Lower leg skin (tissue), 4 donors: Measurements from ENCODE around the gene SMC4. TPM values are rescaled to one million over a fixed set of nuclear protein-coding genes. Genes with fewer than 3 reads are reported as not detected.

Source experiments
- DNase-seq, 2 donors: peaks; one replicate each; pipeline ENCODE4 v3.0.0-alpha.2; 2019; ENCODE audit warnings: low spot score in 2 of 2
- H3K4me3 ChIP-seq: fragments of 200-600 bp; sonication (generic); 2 replicates; pipeline ENCODE4 v1.5.1; 2017; ENCODE audit warnings: mild to moderate bottlenecking, low read depth; ENCODE audit not compliant: poor library complexity, severe bottlenecking
- POLR2A ChIP-seq, 2 donors: fragments of 450-650 bp; IDR thresholded peaks; one replicate each; pipeline ENCODE4 v1.6.1; 2016 to 2017; ENCODE audit warnings: antibody characterized with exemption in 2 of 2, mild to moderate bottlenecking in 1 of 2, moderate library complexity in 1 of 2
- WGBS, 2 donors: methylation state at CpG; one replicate each; pipeline ENCODE4 v1.1.5; 2018; 5-methylcytosine and 5-hydroxymethylcytosine counted together
- intact Hi-C: fragments of 100-400 bp; cut with DNase I; formaldehyde crosslinking; loops from one replicate; pipeline ENCODE4 v1.15.0; 2023; ENCODE audit warnings: low total_unique reads
- total RNA-seq, 4 donors: library from RNA; depleted of rRNA; stranded (reverse); fragments of >200 nt; gene quantifications; one replicate each; pipeline ENCODE4 v1.1.0, GENCODE V29; 2016
- TF ChIP-seq, protein P1 (sequence below), 3 donors: fragments of 450-650 bp; IDR thresholded peaks; one replicate each; pipeline ENCODE4 v1.5.1; 2016; ENCODE audit warnings: antibody characterized with exemption in 3 of 3, mild to moderate bottlenecking in 3 of 3, moderate library complexity in 2 of 3

SMC4 gene
- total RNA-seq, 4 donors from 2014 or later: 18.5 to 33.7 (median 28.6) TPM

DNA sequence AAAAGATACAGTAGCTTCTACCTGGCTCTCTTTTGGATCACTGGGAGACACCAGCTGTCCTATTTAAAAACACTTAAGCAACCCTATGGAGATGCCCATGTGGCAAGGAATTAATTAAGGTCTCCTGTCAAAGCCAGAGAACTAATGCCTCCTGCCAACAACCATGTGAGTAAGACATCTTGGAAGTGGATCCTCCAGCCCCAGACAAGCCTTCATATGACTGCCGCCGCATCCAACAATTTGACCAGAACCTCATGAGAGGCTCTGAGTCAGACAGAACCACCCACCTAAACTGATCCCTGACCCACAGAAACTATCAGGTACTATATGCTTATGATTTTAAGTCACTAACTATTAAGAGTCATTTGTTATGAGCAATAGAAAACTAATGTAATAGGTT, 22.8 kb upstream of the SMC4 start:
- 73 to 74% methylated on average over 2 of the region's 2 CpGs for WGBS, 2 donors
- intact Hi-C loops: no loop called here
- no peak for DNase-seq
- no peak for TF ChIP-seq POLR2A (IDR thresholded peaks at IDR 0.05)
- TF ChIP-seq, protein P1, sequence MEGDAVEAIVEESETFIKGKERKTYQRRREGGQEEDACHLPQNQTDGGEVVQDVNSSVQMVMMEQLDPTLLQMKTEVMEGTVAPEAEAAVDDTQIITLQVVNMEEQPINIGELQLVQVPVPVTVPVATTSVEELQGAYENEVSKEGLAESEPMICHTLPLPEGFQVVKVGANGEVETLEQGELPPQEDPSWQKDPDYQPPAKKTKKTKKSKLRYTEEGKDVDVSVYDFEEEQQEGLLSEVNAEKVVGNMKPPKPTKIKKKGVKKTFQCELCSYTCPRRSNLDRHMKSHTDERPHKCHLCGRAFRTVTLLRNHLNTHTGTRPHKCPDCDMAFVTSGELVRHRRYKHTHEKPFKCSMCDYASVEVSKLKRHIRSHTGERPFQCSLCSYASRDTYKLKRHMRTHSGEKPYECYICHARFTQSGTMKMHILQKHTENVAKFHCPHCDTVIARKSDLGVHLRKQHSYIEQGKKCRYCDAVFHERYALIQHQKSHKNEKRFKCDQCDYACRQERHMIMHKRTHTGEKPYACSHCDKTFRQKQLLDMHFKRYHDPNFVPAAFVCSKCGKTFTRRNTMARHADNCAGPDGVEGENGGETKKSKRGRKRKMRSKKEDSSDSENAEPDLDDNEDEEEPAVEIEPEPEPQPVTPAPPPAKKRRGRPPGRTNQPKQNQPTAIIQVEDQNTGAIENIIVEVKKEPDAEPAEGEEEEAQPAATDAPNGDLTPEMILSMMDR (IDR thresholded peaks at IDR 0.05): no peak
- H3K4me3 ChIP-seq: no peak overlapping the region

DNA sequence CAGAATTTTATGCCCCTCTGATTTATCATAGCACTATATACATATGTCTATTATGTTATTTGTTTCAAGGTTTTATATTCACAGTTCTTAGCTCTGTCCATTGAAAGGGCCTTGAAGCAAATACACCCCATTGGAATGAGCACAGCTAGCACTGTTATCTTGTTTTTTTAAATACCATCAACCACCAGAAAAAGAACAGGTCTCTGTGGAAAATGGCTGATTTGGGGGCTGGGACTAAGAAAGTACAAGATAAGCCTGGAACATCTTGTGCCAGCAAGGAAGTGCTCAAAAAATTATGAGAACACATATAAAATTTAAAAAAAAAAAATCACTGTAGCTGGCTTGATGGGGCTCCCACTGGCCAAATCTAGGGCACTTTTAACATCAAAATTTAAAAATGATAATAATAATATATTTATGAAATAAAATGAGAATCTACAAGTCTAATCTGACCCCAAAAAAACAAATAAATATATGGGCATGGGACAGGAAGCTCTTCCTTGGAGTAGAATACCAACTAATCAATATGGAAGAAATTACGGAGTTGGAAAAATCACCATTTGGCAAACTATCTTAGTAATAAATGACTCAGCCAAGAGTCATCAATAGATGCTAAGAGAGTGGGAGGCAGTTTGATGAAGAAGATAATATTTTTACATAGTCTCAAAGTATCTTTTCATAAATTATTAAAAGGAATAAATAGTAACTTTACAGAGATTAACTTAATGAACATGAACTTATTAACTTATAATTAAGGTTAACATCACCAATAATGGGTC, 20.9 kb upstream of the SMC4 start:
- 67 to 73% methylated on average over 1 of the region's 1 CpG for WGBS, 2 donors
- no peak for DNase-seq
- intact Hi-C loops: no loop called here
- H3K4me3 ChIP-seq: no peak overlapping the region
- no peak for TF ChIP-seq POLR2A (IDR thresholded peaks at IDR 0.05)
- TF ChIP-seq, protein P1 (IDR thresholded peaks at IDR 0.05): no peak

DNA sequence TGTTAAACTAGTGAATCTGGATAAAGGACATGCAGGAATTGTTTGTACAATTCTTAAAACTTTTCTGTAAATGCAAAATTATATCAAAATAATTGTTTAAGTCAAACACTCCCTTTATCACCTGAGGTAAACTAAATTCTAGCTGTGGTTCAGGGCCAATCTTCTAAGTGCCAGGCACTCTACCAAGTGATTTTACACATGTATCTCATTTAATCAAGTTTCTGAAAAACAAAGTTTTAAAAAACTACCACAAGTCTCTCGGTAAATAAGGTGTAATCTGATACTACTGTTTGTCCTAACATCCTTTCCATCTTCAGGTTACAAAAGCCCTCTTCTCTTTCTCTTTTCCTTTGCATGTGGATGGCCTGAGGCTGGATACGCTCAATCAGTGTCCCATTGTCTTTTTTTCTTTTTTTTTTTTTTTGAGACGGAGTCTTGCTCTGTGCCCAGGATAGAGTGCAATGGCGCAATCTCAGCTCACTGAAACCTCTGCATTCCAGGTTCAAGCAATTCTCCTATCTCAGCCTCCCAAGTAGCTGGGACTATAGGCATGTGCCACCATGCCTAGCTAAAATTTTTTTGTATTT, 19.7 kb upstream of the SMC4 start:
- no peak overlapping the region for H3K4me3 ChIP-seq
- intact Hi-C loops: no loop called here
- WGBS, 2 donors: 74 to 83% methylated on average over 4 of the region's 4 CpGs
- no peak for DNase-seq
- TF ChIP-seq POLR2A (IDR thresholded peaks at IDR 0.05): no peak
- TF ChIP-seq, protein P1 (IDR thresholded peaks at IDR 0.05): no peak

- H3K4me3 ChIP-seq: no peak overlapping the region
- DNase-seq: no peak
- TF ChIP-seq, protein P1 (IDR thresholded peaks at IDR 0.05): no peak
- TF ChIP-seq POLR2A (IDR thresholded peaks at IDR 0.05): no peak
- intact Hi-C loops: no loop called here
- 98% methylated on average over 1 of the region's 1 CpG for WGBS, 2 donors
These were observed 18.0 kb upstream of the SMC4 start for GRCh38 chr3:160381470-160381869.

GRCh38 chr3:160384639-160385318, 14.7 kb upstream of the SMC4 start:
- no peak for TF ChIP-seq POLR2A (IDR thresholded peaks at IDR 0.05)
- TF ChIP-seq, protein P1 (IDR thresholded peaks at IDR 0.05): no peak
- H3K4me3 ChIP-seq: no peak overlapping the region
- DNase-seq: no peak
- 77 to 78% methylated on average over 5 of the region's 5 CpGs for WGBS, 2 donors
- intact Hi-C loops: no loop called here
